ENCODE measurements around the gene RPA1. TPM values are rescaled to one million over a fixed set of nuclear protein-coding genes. Genes with fewer than 3 reads are reported as not detected.
A peak's percentile ranks its signal among the peaks of the same experiment; 100 is the strongest.

The RPA1 gene
- total and polyA plus RNA-seq, 2 donors (not counting 1 experiment from before 2014, with no cell fraction given) = 22.3 to 55.4 TPM

DNA sequence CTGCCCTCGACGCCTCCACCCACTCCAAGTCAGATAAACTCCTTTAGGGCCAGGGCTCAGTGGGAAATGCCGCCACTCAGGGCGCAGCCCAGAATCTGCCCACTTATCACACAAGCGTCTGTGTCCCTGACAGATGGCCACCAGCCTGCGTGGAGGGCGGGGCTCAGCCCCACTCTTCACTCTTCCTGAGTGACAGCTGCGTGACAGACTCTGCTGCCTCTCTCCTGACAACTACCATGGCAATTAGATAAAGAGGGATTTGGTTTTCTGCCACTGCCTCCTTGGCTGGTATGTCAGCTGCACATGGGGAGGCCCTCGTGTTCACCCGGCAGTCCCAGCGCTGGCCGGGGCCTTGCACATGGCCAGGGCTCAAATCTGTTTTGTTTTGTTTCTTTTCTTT lies 99.2 kb downstream of the RPA1 start:
- H2AFZ ChIP-seq (ENCODE audit: low read length) = no peak overlapping the region

DNA sequence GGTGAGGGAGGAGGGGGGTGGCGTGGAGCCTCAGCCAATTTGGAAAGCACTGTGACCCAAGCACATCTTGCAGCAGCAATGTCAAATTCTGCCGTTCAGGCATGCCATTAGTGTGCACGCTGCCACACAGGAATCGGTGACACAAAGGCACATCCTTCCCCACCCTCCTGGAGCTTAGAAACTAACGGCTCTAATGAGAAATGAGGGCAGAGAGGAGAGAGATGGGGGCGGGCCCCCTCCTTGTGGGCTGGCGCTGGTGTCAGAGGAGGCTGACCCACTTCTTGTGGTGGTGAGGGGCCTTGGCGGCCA lies 100.5 kb downstream of the RPA1 start:
- H3K4me1 ChIP-seq (ENCODE audit: control insufficient read depth, extremely low read depth, insufficient read depth, low read length) = no peaks in the 10 kb centered on the region
- no peak for TF ChIP-seq EZH2 (IDR thresholded peaks at IDR 0.05; ENCODE audit: low read length, missing control alignments)
- TF ChIP-seq, protein P1, sequence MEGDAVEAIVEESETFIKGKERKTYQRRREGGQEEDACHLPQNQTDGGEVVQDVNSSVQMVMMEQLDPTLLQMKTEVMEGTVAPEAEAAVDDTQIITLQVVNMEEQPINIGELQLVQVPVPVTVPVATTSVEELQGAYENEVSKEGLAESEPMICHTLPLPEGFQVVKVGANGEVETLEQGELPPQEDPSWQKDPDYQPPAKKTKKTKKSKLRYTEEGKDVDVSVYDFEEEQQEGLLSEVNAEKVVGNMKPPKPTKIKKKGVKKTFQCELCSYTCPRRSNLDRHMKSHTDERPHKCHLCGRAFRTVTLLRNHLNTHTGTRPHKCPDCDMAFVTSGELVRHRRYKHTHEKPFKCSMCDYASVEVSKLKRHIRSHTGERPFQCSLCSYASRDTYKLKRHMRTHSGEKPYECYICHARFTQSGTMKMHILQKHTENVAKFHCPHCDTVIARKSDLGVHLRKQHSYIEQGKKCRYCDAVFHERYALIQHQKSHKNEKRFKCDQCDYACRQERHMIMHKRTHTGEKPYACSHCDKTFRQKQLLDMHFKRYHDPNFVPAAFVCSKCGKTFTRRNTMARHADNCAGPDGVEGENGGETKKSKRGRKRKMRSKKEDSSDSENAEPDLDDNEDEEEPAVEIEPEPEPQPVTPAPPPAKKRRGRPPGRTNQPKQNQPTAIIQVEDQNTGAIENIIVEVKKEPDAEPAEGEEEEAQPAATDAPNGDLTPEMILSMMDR (conservative IDR thresholded peaks at IDR 0.05 in 1 of 2, IDR thresholded peaks at IDR 0.05 in 1 of 2; ENCODE audit: low read depth in 1 of 2, low read length in 2 of 2) = no peak
- no peaks in the 10 kb centered on the region for H3K36me3 ChIP-seq (ENCODE audit: control insufficient read depth, insufficient read depth, low read length)
- no peaks in the 10 kb centered on the region for H3K79me2 ChIP-seq (ENCODE audit: control insufficient read depth, insufficient read depth, low read length)
- H4K20me1 ChIP-seq (ENCODE audit: control insufficient read depth, extremely low read depth, insufficient read depth, low read length) = no peaks in the 10 kb centered on the region
- H3K4me2 ChIP-seq (ENCODE audit: extremely low read depth, insufficient read depth, low read length) = no peak overlapping the region
- no peak overlapping the region for H3K4me3 ChIP-seq (replicated peaks in 1 of 4; ENCODE audit: control extremely low read depth in 1 of 4, insufficient read depth in 1 of 4, low read depth in 3 of 4, low read length in 4 of 4)
- no peak overlapping the region for H2AFZ ChIP-seq (ENCODE audit: low read length)
- H3K27me3 ChIP-seq (ENCODE audit: control insufficient read depth, insufficient read depth, low read length) = peaks cover 6% of the 10 kb centered on the region
- DNase-seq (ENCODE audit: low read depth in 2 of 2) = no peak
- H3K27ac ChIP-seq (ENCODE audit: insufficient read depth, low read length) = no peak overlapping the region
- H3K9me3 ChIP-seq (ENCODE audit: control insufficient read depth, insufficient read depth, low read depth, low read length) = no peaks in the 10 kb centered on the region
- H3K9ac ChIP-seq (ENCODE audit: insufficient read depth, low read length) = no peak overlapping the region

More for the DNA sequence above, 99.2 kb downstream of the RPA1 start:
- no peak overlapping the region for H3K27ac ChIP-seq (ENCODE audit: insufficient read depth, low read length)
- H3K27me3 ChIP-seq (ENCODE audit: control insufficient read depth, insufficient read depth, low read length) = peaks cover 6% of the 10 kb centered on the region
- DNase-seq (ENCODE audit: low read depth in 2 of 2) = no peak
- no peaks in the 10 kb centered on the region for H3K4me1 ChIP-seq (ENCODE audit: control insufficient read depth, extremely low read depth, insufficient read depth, low read length)
- H3K4me2 ChIP-seq (ENCODE audit: extremely low read depth, insufficient read depth, low read length) = no peak overlapping the region
- TF ChIP-seq EZH2 (IDR thresholded peaks at IDR 0.05; ENCODE audit: low read length, missing control alignments) = no peak
- TF ChIP-seq, protein P1 (conservative IDR thresholded peaks at IDR 0.05 in 1 of 2, IDR thresholded peaks at IDR 0.05 in 1 of 2; ENCODE audit: low read depth in 1 of 2, low read length in 2 of 2) = no peak
- H3K9ac ChIP-seq (ENCODE audit: insufficient read depth, low read length) = no peak overlapping the region
- no peaks in the 10 kb centered on the region for H3K36me3 ChIP-seq (ENCODE audit: control insufficient read depth, insufficient read depth, low read length)
- H3K9me3 ChIP-seq (ENCODE audit: control insufficient read depth, insufficient read depth, low read depth, low read length) = no peaks in the 10 kb centered on the region
- no peak overlapping the region for H3K4me3 ChIP-seq (replicated peaks in 1 of 4; ENCODE audit: control extremely low read depth in 1 of 4, insufficient read depth in 1 of 4, low read depth in 3 of 4, low read length in 4 of 4)
- H4K20me1 ChIP-seq (ENCODE audit: control insufficient read depth, extremely low read depth, insufficient read depth, low read length) = no peaks in the 10 kb centered on the region
- H3K79me2 ChIP-seq (ENCODE audit: control insufficient read depth, insufficient read depth, low read length) = no peaks in the 10 kb centered on the region

DNA sequence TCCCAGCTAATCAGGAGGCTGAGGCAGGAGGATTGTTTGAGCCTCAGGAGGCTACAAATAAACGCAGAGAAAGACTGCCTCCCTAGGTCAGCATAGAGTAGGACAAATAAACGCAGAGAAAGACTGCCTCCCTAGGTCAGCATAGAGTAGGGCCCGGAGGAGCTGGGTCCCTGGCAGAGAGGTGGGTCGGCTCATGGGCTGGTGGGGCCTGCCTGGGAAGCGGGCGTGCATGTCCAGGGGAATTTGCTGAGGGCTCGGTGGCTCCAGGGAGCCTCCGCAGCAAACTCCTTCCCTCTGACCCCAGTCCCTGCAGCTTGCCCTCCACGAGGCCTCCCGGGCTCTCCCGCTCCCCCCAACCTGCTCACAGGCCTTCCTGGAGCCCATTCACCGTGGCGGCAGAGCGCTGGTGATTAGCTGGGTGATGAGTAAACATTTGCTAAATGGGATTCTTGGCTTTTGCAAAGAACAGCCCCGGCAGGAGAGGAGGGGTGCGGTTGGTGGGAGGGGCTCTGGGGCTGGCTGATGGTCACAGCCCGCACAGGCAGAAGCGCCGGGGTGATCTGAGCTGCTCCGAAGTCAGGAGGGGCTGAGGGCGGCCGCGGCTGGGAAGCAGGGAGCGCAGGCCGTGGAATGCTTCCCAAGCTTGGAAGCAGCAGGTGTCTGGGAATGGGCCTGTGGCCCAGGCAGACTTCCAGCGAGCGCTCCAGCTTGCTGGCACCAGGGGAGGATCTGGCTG lies 102.2 kb downstream of the RPA1 start:
- Histone ChIP-seq H3K27me3 (ENCODE audit: control insufficient read depth, insufficient read depth, low read length) (peaks cover 6% of the 10 kb centered on the region), H3K4me3 (replicated peaks in 1 of 4; ENCODE audit: control extremely low read depth in 1 of 4, insufficient read depth in 1 of 4, low read depth in 3 of 4, low read length in 4 of 4) (no peak overlapping the region), H2AFZ (ENCODE audit: low read length) (no peak overlapping the region), H3K36me3 (ENCODE audit: control insufficient read depth, insufficient read depth, low read length) (no peaks in the 10 kb centered on the region), H3K4me1 (ENCODE audit: control insufficient read depth, extremely low read depth, insufficient read depth, low read length) (no peaks in the 10 kb centered on the region), H3K9me3 (ENCODE audit: control insufficient read depth, insufficient read depth, low read depth, low read length) (no peaks in the 10 kb centered on the region), H4K20me1 (ENCODE audit: control insufficient read depth, extremely low read depth, insufficient read depth, low read length) (no peaks in the 10 kb centered on the region), H3K27ac (ENCODE audit: insufficient read depth, low read length) (no peak overlapping the region), H3K79me2 (ENCODE audit: control insufficient read depth, insufficient read depth, low read length) (no peaks in the 10 kb centered on the region), H3K9ac (ENCODE audit: insufficient read depth, low read length) (no peak overlapping the region), H3K4me2 (ENCODE audit: extremely low read depth, insufficient read depth, low read length) (no peak overlapping the region)
- no peak for TF ChIP-seq EZH2 (IDR thresholded peaks at IDR 0.05; ENCODE audit: low read length, missing control alignments)
- TF ChIP-seq, protein P1 (conservative IDR thresholded peaks at IDR 0.05 in 1 of 2, IDR thresholded peaks at IDR 0.05 in 1 of 2; ENCODE audit: low read depth in 1 of 2, low read length in 2 of 2) = no peak
- peak; percentile 9 to 51 for DNase-seq (ENCODE audit: low read depth in 2 of 2)
